Activated CD4-positive, alpha-beta T cell treated with anti-CD3 and anti-CD28 coated beads, Interleukin-10, Interleukin-2, amounts not matched to agents 100 ng/mL and 50 ng/mL, durations not matched to agents 16 hours and 8 hours (primary cell): ENCODE measurements around the gene KIAA1217.
A peak's percentile ranks its signal among the peaks of the same experiment; 100 is the strongest.

Experiments used
- DNase-seq: peaks from one replicate; pipeline ENCODE4 v3.0.0-alpha.2; 2020

KIAA1217 gene

GRCh38 chr10:24209946-24210491 lies 1.1 kb downstream of the KIAA1217 start:
- peak; percentile 74 for DNase-seq

GRCh38 chr10:24210501-24210900 lies 1.6 kb downstream of the KIAA1217 start:
- no peak for DNase-seq

GRCh38 chr10:24213266-24213665 lies 4.3 kb downstream of the KIAA1217 start:
- DNase-seq = no peak

GRCh38 chr10:24213881-24214280 lies 4.9 kb downstream of the KIAA1217 start:
- no peak for DNase-seq

GRCh38 chr10:24214762-24215161 lies 5.8 kb downstream of the KIAA1217 start:
- DNase-seq = no peak

GRCh38 chr10:24215196-24215595 lies 6.3 kb downstream of the KIAA1217 start:
- no peak for DNase-seq

GRCh38 chr10:24215603-24216002 lies 6.7 kb downstream of the KIAA1217 start:
- no peak for DNase-seq

- no peak for DNase-seq
Observed at GRCh38 chr10:24219963-24220362, 11.0 kb downstream of the KIAA1217 start.

- DNase-seq = no peak
Observed at GRCh38 chr10:24223341-24223740, 14.4 kb downstream of the KIAA1217 start.

- DNase-seq = no peak
Observed at GRCh38 chr10:24223953-24224352, 15.0 kb downstream of the KIAA1217 start.

GRCh38 chr10:24228642-24229041 lies 19.7 kb downstream of the KIAA1217 start:
- DNase-seq = no peak

- DNase-seq = no peak
Observed at GRCh38 chr10:24229909-24230308, 21.0 kb downstream of the KIAA1217 start.

GRCh38 chr10:24231200-24231599 lies 22.3 kb downstream of the KIAA1217 start:
- no peak for DNase-seq

- no peak for DNase-seq
Observed at GRCh38 chr10:24234784-24235183, 25.8 kb downstream of the KIAA1217 start.

- DNase-seq = no peak
Observed at GRCh38 chr10:24235471-24235870, 26.5 kb downstream of the KIAA1217 start.

GRCh38 chr10:24237801-24238395 lies 29.0 kb downstream of the KIAA1217 start:
- no peak for DNase-seq

GRCh38 chr10:24238519-24239247 lies 29.7 kb downstream of the KIAA1217 start:
- DNase-seq = no peak

GRCh38 chr10:24239289-24240040 lies 30.5 kb downstream of the KIAA1217 start:
- no peak for DNase-seq

GRCh38 chr10:24240041-24240751 lies 31.3 kb downstream of the KIAA1217 start:
- DNase-seq = no peak

GRCh38 chr10:24241536-24242040 lies 32.6 kb downstream of the KIAA1217 start:
- no peak for DNase-seq

GRCh38 chr10:24242562-24242961 lies 33.6 kb downstream of the KIAA1217 start:
- DNase-seq = no peak

GRCh38 chr10:24246365-24246764 lies 37.4 kb downstream of the KIAA1217 start:
- no peak for DNase-seq

- no peak for DNase-seq
Observed at GRCh38 chr10:24247841-24248240, 38.9 kb downstream of the KIAA1217 start.
